ENCODE data around the gene TOMM6.
"Not testable (repeated sequence)": the region's sequence is repeated elsewhere in the genome, so short reads cannot be mapped to it uniquely, and the experiment has no call there.

Gene TOMM6

GRCh38 chr6:41805830-41806774 lies 18.6 kb downstream of the TOMM6 start:
- Histone ChIP-seq H3K4me3 (ENCODE audit: low read depth, low read length) (no peak overlapping the region), H3K36me3 (peaks cover 77% of the 10 kb centered on the region), H3K27ac (no peak overlapping the region), H3K27me3 (ENCODE audit: insufficient read depth, low read depth, severe bottlenecking) (no peaks in the 10 kb centered on the region), H3K9me3 (ENCODE audit: severe bottlenecking) (no peaks in the 10 kb centered on the region)
- no peak for TF ChIP-seq CTCF (IDR thresholded peaks at IDR 0.05; ENCODE audit: low read depth, low read length)
- no peak for DNase-seq

- TF ChIP-seq CTCF (IDR thresholded peaks at IDR 0.05; ENCODE audit: low read depth, low read length), result no peak
- no peaks in the 10 kb centered on the region for H3K27me3 ChIP-seq (ENCODE audit: insufficient read depth, low read depth, severe bottlenecking)
- H3K4me3 ChIP-seq (ENCODE audit: low read depth, low read length), result no peak overlapping the region
- DNase-seq, result no peak
- H3K9me3 ChIP-seq (ENCODE audit: severe bottlenecking), result no peaks in the 10 kb centered on the region
- peaks cover 42% of the 10 kb centered on the region for H3K36me3 ChIP-seq
- H3K27ac ChIP-seq, result no peak overlapping the region
These were observed 23.6 kb downstream of the TOMM6 start for GRCh38 chr6:41811095-41811494.

GRCh38 chr6:41811946-41812345 lies 24.5 kb downstream of the TOMM6 start:
- H3K27me3 ChIP-seq (ENCODE audit: insufficient read depth, low read depth, severe bottlenecking); H3K4me3 ChIP-seq (ENCODE audit: low read depth, low read length); H3K27ac ChIP-seq; H3K9me3 ChIP-seq (ENCODE audit: severe bottlenecking); DNase-seq: not testable (repeated sequence)
- peaks cover 36% of the 10 kb centered on the region for H3K36me3 ChIP-seq

- Histone ChIP-seq H3K9me3 (ENCODE audit: severe bottlenecking) (no peaks in the 10 kb centered on the region), H3K27me3 (ENCODE audit: insufficient read depth, low read depth, severe bottlenecking) (no peaks in the 10 kb centered on the region), H3K4me3 (ENCODE audit: low read depth, low read length) (no peak overlapping the region), H3K36me3 (peaks cover 25% of the 10 kb centered on the region), H3K27ac (peak overlapping the region; percentile 2; the same call in 1 of the 2 replicates)
- no peak for TF ChIP-seq CTCF (IDR thresholded peaks at IDR 0.05; ENCODE audit: low read depth, low read length)
- no peak for DNase-seq
These were observed 26.0 kb downstream of the TOMM6 start for GRCh38 chr6:41813469-41813868.

- no peak for TF ChIP-seq CTCF (IDR thresholded peaks at IDR 0.05; ENCODE audit: low read depth, low read length)
- H3K9me3 ChIP-seq (ENCODE audit: severe bottlenecking), result no peaks in the 10 kb centered on the region
- no peak overlapping the region for H3K4me3 ChIP-seq (ENCODE audit: low read depth, low read length)
- no peak for DNase-seq
- no peaks in the 10 kb centered on the region for H3K27me3 ChIP-seq (ENCODE audit: insufficient read depth, low read depth, severe bottlenecking)
- peak overlapping the region; percentile 2; the same call in 1 of the 2 replicates for H3K27ac ChIP-seq
- peaks cover 21% of the 10 kb centered on the region for H3K36me3 ChIP-seq
These were observed 26.5 kb downstream of the TOMM6 start for GRCh38 chr6:41813956-41814355.

- no peaks in the 10 kb centered on the region for H3K9me3 ChIP-seq (ENCODE audit: severe bottlenecking)
- H3K4me3 ChIP-seq (ENCODE audit: low read depth, low read length), result no peak overlapping the region
- DNase-seq, result no peak
- peaks cover 17% of the 10 kb centered on the region for H3K36me3 ChIP-seq
- no peaks in the 10 kb centered on the region for H3K27me3 ChIP-seq (ENCODE audit: insufficient read depth, low read depth, severe bottlenecking)
- no peak for TF ChIP-seq CTCF (IDR thresholded peaks at IDR 0.05; ENCODE audit: low read depth, low read length)
- no peak overlapping the region for H3K27ac ChIP-seq
These were observed 27.1 kb downstream of the TOMM6 start for GRCh38 chr6:41814629-41815028.

Data from WERI-Rb-1 (cell line).